Measurements from ENCODE around the gene MMP20.

DNA sequence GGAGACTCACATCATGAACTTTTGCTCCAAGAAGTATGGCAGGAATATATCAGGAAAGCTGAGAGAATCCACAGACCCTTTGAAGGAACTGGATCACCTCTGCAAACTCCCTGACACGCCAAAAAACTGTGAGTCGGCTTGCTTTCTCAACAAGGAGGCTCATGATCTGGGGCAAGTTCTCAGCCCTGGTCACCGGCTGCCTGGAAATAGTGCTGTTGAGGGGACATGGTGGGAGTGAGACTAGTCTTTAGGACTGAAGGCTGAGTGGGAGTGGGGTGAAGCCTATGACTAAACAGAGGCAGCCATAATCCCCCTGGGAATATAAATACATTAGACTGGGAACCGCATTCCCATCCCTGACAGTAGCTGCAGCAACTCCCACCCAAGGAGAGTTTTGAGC, 86.2 kb downstream of the MMP20 start:
- TF ChIP-seq, protein P1, sequence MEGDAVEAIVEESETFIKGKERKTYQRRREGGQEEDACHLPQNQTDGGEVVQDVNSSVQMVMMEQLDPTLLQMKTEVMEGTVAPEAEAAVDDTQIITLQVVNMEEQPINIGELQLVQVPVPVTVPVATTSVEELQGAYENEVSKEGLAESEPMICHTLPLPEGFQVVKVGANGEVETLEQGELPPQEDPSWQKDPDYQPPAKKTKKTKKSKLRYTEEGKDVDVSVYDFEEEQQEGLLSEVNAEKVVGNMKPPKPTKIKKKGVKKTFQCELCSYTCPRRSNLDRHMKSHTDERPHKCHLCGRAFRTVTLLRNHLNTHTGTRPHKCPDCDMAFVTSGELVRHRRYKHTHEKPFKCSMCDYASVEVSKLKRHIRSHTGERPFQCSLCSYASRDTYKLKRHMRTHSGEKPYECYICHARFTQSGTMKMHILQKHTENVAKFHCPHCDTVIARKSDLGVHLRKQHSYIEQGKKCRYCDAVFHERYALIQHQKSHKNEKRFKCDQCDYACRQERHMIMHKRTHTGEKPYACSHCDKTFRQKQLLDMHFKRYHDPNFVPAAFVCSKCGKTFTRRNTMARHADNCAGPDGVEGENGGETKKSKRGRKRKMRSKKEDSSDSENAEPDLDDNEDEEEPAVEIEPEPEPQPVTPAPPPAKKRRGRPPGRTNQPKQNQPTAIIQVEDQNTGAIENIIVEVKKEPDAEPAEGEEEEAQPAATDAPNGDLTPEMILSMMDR (IDR thresholded peaks at IDR 0.05) = no peak
- TF ChIP-seq POLR2A (IDR thresholded peaks at IDR 0.05; ENCODE audit: low read depth) = no peak

Data from esophagus muscularis mucosa (tissue), 3 donors.